GM21723 (cell line): ENCODE results near the gene KMO.

Experiments used
- ATAC-seq: cut with Tn5 transposase; IDR thresholded peaks from one replicate; pipeline ENCODE4 v1.9.1; 2021; ENCODE audit warnings: mild to moderate bottlenecking, moderate library complexity; ENCODE audit not compliant: unreplicated experiment

Gene KMO

DNA sequence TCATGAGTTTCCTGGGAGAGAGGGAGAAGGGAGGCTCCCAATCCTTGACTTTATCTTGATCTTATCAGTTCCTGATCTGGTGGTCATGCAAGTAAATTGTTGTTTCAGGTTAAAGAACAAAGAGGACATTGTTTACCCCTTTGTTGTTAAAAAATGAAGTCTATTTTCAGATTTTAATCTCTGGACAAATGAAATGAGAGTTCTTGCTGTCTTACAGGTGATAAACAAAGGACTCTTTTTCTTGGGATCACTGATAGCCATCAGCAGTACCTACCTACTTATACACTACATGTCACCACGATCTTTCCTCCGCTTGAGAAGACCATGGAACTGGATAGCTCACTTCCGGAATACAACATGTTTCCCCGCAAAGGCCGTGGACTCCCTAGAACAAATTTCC, 59.6 kb downstream of the KMO start:
- no peak for ATAC-seq

DNA sequence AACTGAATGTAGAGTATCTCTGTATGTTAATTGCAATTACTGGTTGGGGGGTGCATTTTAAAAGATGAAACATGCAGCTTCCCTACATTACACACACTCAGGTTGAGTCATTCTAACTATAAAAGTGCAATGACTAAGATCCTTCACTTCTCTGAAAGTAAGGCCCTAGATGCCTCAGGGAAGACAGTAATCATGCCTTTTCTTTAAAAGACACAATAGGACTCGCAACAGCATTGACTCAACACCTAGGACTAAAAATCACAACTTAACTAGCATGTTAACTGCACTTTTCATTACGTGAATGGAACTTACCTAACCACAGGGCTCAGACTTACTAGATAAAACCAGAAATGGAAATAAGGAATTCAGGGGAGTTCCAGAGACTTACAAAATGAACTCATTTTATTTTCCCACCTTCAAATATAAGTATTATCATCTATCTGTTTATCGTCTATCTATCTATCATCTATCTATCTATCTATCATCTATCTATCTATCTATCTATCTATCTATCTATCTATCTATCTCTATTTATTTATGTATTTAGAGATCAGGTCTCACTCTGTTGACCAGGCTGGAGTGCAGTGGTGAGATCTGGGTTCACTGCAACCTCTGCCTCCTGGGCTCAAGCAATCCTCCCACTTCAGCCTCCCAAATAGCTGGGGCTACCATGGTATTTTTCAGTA, 60.2 kb downstream of the KMO start:
- peak; percentile 56 for ATAC-seq

DNA sequence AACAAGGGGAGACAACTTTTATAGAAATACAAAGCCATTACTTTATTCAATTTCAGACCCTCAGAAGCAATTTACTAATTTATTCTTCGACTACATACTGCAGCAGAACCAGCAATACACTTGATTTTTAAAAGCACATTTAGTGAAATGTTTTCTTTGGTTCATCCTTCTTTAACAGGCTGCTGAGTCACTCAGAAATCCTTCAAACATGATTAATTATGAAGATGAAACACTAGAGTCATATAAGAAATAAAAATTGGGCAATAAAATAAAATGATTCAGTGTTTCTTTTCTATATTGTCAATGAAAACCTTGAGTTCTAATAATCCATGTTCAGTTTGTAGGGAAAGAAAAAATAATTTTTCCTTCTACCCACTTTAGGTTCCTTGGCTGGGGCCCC, 61.0 kb downstream of the KMO start:
- ATAC-seq: no peak

DNA sequence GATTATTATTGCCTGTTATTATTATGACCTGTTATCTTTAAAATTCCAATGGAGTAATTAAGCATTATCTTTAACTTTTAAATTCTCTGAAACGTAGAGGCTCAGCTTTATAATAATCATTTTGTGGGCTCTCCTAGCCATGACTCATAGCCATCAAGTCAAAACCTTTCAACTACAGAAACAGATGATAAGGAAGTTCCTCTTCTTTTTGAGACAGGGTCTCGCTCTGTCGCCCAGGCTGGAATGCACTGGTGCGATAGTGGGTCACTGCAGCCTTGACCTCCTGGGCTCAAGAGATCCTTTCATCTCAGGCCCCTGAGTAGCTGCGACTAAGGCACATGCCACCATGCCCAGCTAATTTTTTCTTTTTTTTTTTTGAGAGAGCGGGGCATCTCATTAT, 64.5 kb downstream of the KMO start:
- no peak for ATAC-seq

DNA sequence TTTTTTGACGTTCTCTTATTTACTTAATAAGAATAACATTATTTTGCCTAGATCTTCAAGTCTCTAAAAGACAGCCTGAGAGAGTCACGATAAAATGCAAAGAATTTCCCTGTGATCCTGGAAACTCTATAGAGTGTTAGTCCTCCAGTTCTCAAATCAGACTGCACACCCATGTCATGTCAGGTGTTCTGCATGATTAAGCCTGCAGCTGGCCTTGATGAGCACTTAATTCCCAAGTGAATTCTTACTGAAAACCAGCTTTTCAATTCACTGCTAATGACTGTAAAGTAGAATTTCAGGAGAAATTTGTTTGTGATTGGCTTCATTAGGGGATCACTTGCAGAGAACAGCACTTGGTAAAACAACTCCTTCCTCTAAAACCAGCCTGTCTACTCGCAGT, 66.1 kb downstream of the KMO start:
- no peak for ATAC-seq

DNA sequence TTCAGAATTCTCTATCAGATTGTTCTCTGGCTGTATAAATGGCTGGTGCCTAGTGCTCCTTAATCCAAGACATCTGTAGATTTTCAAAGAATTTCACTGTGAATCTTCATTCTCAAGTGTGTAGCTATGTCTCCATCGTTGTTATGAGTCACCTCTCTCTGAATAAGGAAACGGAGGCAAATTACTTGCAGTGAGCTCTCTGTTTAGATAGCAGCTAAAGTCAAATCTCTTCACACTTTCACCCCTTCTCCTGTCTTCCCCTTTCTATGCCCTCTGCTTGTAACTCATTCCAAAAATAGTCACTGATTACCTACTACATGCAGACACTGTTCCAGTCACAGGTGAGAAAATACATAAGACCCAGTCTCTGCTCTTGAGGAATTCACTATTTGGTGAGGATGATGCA, 68.3 kb downstream of the KMO start:
- peak; percentile 89 for ATAC-seq

DNA sequence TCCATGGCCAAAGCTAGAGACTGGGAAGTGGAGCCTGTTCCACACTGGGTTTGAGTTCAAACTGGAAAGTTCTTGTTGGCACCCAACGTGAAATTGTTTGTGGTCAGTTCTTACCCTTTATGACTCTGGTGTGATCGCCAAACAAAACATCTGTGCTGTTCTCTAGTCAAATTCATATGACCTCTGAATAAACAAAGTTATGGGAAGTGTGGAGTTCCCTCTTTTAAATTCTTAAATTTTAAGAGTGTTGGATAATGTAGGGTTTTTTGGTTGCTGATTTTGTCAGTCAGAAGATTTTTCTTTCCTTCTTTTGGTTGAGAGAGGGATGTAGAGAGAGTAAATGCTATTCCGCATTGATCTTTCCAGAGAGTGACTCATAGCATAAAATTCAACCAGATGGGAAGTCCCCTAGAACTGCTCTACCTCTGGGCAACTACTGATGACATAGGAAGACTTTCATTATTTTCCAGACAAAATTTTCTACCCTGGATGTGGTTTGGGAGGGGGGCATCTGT, 71.6 kb downstream of the KMO start:
- no peak for ATAC-seq

DNA sequence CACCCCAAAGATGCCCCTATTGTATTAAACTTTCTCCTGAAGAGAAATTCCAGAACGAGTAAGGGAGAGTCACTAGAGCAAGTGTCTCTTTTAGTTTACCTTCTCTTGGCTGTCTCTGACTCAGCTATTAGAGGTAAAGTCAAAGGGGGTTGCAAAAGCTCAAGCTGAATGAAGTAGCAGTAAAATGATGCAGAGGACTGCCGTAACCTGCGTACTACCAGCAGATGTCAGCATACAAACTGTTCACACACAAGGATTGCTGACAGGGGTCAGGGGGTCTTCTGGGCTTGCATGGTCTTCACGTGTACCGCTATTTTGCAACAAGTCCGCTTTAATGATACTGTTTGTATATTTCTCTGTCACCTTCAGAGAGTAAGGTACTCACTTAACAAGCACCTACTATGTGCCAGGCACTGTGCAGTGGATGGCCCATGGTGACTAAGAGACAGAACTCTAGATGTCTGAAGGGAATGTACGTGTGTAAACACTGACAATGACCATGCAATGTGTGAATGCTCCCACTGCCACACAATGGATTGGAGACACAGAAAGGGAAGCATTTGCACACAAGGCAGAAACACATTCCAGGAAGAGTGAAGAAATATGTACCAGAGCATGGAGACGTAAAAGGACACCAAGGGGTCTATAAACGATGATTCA, 73.1 kb downstream of the KMO start:
- no peak for ATAC-seq

DNA sequence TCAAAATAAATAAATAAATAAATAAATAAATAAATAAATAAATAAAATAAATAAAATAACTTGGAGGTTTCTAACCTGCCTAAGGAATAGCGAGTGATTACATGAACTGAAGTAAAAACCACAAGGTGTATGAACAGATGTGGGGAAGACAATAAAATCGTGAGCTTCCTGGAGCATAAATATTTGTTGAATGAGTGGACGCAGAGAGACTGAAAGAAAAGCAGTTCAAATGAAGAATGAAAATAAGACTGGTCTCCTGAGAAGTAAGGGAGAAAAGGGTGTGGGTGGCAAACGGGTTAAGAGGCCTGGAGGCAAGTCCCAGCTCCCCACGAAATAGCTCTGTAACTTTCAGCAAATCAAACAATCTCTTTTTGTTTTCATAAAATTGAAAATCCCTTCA, 74.4 kb downstream of the KMO start:
- ATAC-seq: no peak

DNA sequence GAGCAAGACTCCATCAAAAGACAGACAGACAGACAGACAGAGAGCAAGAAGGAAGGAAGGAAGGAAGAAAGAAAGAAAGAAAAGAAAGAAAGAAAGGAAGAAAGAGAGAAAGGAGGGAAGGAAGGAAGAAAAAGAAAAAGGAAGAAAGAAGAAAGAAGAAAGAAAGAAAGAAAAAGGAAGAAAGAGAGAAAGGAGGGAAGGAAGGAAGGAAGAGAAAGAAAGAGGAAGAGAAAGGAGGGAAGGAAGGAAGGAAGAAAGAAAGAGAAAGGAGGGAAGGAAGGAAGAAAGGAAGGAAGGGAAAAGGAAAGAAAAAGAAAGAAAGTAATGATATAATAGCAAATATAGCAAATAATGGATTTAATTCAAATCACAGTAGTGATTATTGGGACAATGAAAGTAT, 75.3 kb downstream of the KMO start:
- no peak for ATAC-seq

DNA sequence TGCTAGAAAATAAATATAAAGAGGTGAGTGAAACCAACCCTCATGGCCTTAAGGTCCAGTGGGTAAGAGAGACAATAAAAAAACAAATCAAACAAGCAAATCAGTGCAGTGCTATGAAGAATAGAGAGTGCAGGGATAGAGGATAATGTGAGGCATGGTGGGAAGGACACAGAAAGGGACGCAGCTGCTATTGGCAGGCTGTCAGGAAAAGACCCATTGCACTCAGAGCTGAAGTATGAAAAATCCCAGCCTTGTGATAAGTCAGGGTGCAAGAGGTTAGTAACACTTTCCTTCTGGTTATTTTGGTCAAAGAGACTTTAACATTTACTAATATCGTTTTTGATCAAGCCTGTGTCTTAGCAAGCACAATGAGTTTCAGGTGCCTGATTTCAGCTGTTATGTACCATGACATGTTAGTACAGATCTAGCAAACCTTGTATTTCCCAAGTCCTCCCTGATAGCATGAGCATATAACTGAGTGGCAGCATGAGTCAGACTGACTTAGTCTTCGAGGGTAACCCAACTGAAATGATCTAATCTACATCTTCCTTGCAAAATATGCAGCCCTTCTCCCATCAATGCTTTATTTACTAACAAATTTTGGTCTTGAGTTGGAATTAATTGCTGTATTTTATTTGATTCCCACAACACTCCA, 76.3 kb downstream of the KMO start:
- ATAC-seq: no peak

DNA sequence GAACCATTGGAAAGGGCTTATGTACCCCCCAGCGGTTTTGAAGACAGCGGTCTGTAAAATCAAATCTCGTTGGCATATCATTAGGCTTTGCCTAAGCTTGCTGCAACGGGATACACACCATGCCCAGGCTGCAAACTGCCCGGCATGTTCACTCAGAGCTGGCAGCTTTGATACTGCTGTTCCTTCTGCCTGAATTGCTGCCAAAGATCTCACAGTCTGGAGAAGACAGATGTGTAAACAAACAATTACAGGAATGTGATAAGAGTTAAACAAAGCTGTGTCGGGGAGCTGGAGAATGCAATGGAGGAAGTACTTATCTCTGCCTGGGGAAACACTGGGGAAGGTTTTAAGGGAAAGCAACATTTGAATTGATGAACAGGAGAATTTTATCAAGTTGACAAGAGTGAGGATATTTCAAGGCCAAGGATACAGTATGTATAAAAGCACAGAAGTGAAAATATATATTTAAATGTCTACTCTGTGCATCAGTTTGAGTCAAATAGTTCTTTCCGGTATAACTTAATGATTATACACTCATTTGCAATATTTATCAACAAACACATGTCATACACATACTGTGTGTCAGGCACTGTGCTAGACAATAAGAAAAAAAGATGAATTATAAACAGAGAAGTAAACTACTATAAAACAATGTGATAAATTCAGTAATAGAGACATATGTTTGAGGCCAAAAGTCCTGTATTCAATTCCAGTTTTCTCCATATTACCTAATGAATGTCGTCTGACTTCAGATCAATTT, 78.1 kb downstream of the KMO start:
- ATAC-seq: no peak

DNA sequence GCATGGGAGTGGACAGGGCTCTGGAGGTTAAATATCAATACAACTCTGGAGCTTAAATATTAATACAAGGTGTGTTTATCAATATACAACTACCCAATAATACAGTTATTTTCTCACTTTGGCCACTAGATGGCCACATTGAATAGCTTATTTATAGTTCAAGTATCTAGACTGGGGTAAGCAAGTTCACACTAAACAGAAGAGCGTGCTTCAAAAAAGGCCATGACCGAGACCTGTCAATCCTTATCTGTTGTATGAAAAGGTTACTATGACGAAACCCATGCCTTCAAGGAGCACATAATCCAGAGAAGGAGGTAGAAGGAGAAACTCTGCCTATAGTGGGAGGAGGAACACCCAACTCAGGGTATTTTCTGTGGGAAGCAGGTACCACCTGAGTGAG, 78.9 kb downstream of the KMO start:
- ATAC-seq: peak; percentile 95

DNA sequence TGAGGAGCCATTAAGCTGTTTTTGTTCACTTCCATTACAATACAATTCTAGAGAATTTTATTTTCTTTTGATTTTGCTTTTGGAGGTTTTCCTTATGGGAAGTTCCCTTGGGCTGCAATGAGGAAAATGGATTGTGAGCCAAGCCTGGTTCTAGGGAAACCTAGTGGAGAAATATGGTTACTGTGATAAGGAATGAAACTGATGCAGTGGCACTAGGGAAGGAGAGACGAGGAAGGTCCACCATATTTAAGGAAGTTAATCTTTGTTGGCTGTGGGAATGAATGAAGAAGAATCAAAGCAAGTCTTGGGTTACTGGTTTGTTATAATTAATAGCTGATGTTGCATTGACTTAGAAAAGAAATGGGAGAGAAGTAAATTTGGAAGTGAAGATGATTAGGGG, 79.6 kb downstream of the KMO start:
- no peak for ATAC-seq

DNA sequence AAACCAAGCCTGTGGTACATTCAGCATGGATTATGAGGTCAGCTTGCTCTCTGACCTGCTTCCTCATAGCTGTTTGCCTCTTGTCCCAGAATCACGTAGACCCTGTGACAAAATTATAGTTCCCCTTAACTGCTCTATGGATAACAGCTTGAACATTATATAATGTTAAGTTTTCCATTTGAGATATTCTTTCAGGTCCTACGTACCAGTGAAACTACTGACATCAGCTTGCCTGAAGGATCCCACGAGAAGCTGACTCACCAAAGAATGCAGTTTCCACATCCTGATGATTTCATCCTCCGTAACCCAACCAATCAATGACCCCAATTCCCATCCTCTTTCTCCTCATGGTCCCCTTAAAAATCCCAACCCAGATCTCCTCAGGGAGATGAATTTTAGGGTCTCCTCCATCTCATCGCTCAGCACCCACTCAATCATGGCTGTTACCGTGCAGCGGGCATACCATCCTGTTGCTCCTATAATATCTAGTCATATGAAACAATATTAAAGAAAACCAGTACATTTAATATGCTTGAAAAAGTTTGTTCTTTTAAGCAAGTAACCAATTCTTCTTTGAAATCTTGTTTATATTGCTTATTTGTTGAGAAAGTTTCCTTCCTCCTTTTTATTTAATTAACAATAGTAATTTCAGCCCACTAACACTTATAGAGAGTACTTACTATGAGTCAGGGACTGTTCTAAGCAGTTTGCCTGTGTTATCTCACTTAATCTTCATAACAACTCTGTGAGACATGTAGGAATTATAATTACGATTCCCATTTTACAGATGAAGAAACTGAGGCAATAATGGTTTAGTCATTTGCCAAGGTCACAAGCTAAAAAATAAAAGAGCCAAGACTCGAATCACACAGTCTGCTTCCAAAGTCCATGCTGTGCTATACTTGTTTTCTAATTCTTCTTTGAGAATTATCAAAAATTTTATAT, 80.6 kb downstream of the KMO start:
- ATAC-seq: no peak

DNA sequence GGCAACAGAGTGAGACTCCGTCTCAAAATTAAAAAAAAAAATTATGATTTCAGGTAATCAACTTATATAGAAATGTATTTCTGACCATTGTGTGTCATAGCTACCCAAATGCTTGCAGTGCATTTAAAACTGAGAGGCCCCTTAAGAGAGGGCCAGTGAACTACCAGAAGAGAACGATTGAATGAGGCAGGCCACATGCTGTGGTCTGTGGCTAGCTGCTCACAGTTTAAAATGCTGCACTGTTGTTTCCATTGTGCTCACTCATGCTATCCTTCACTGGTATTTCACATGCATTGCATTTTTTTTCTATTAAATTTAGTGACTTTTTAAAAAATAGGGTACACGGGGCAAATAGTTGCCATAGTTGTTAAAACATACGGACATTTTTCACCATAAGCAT, 82.0 kb downstream of the KMO start:
- no peak for ATAC-seq

DNA sequence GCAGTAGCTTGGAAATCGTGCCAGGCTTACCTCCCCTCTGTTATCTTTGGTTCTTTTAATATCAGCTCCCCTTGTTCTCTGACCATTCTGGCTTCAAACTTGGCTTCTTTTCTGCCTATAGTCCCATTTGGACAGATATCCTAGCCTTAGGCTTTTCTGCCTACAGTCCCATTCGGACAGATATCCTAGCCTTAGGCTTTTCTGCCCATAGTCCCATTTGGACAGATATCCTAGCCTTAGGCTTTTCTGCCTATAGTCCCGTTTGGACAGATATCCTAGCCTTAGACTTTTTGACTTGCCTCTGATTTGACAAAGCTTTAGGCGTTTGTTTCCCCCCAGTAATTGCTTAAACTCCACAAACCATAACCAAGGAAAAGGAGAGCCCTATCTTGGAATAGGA, 82.4 kb downstream of the KMO start:
- no peak for ATAC-seq

DNA sequence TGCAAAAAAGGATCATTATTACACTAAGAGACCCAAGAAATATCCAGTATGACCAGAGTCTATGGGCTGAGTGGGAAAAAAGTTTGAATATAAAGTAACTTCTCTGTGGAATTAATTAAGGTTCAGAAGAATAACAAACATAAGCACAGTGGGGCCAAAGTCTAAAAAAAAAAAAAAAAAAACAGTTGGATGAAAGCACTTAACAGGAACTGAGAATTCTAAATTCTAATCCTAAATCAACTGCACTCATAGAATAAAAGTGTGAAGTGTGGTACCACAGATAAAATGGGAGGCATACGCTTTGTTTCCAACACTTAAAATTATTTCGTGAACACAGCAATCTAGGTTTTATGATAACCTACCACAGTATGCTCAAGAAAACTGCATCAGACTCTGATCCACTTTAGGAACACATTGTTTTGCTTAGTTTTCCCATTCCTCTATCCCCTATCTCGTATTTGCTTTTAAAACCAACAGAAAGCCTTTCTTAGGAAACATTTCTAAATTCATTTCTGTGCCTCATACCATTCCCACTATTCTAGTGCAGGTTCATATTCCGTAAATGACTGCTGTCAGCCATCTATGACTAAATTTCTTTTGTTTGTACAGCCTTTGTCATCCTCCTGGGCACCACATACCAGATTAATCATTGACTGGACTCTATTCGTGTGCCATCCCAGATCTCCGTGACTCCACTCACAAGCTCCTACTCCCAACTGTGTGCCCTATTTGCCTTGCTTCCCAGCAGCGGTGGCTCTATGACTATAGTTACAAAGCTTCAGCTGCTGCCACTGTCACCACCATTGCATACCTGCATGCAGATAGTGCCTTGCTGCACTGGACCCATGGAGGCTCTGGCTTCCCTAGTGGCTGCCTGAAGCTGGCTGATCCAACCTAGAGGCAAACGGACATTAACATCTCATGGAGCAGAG, 83.1 kb downstream of the KMO start:
- ATAC-seq: no peak

DNA sequence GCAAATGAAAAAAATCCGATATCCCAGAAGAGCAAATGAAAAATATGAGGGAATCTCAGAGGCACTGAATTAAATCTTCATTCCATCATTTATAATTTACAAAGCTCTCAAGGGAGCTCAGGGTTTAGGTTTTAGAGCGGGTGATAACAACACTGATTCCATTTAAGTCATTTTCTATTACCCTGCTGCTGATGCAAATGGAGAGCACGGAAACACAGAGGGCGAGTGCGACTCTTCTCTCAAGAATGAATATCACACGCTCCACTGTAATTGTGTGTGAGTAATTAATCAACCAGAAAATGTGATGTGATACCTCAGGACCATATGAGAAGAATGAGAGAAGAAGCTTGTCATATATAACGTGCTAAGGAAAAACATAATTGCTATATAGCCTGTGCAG, 85.2 kb downstream of the KMO start:
- no peak for ATAC-seq
